C4-2B (cell line): ENCODE measurements around the gene CHDH.

Experiments
- CTCF ChIP-seq: fragments of 450-650 bp; conservative IDR thresholded peaks from 2 replicates; pipeline ENCODE4 v1.5.1; 2017; ENCODE audit warnings: mild to moderate bottlenecking
- ZFX ChIP-seq: fragments of 450-650 bp; IDR thresholded peaks from 2 replicates; pipeline ENCODE4 v1.6.1; 2017

- TF ChIP-seq CTCF, result no peak
- no peak for TF ChIP-seq ZFX
Observed at GRCh38 chr3:53807117-53807810, 39.0 kb downstream of the CHDH start.
